IMR-90 (cell line): ENCODE data around the gene PC. TPM values are rescaled to one million over a fixed set of nuclear protein-coding genes. Genes with fewer than 3 reads are reported as not detected.

Experiments used
- ATAC-seq: fragments of 200-7000 bp; cut with Tn5 transposase; 2 replicates; pipeline ENCODE4 v1.9.1; 2020; ENCODE audit warnings: low read depth, mild to moderate bottlenecking, moderate library complexity
- BruUV-seq: library from RNA; stranded (reverse); fragments of 400-500 nt; replicated peaks from 2 replicates; lab custom pipeline; 2021; lab: Mats Ljungman, UMichigan
- CTCF ChIA-PET: fragments of 300-600 bp; formaldehyde crosslinking; extraction: SDS; loops from one replicate; lab custom pipeline; 2021; ENCODE audit warnings: antibody characterized with exemption; lab: Yijun Ruan, JAX
- POLR2A ChIA-PET: fragments of 300-600 bp; sonication (Branson Sonifier 250); formaldehyde crosslinking; loops from one replicate; lab custom pipeline; 2022; ENCODE audit warnings: antibody characterized with exemption; ENCODE audit not compliant: unreplicated experiment; lab: Charles Lee
- DNase-seq: peaks from one replicate; pipeline ENCODE4 v3.0.0; 2013
- H2AFZ ChIP-seq: replicated peaks from 2 replicates; pipeline ENCODE3; 2013; ENCODE audit warnings: low read length, mild to moderate bottlenecking; ENCODE audit not compliant: poor library complexity
- H2AK5ac ChIP-seq: 2 replicates; pipeline ENCODE4 v1.6.1; 2013; ENCODE audit warnings: low read depth, low read length, inconsistent platforms
- H2AK9ac ChIP-seq: replicated peaks from 2 replicates; pipeline ENCODE3; 2013; ENCODE audit warnings: mild to moderate bottlenecking, low read depth, low read length, moderate library complexity; ENCODE audit not compliant: poor library complexity
- H2BK120ac ChIP-seq: 2 replicates; pipeline ENCODE4 v1.6.1; 2013; ENCODE audit warnings: low read depth, low read length, inconsistent platforms
- H2BK15ac ChIP-seq: 3 replicates; pipeline ENCODE4 v1.6.1; 2013; ENCODE audit warnings: low read depth, low read length, inconsistent platforms
- H2BK20ac ChIP-seq: 2 replicates; pipeline ENCODE4 v1.6.1; 2013; ENCODE audit warnings: low read depth, mild to moderate bottlenecking, inconsistent platforms, low read length, moderate library complexity
- H2BK5ac ChIP-seq: 2 replicates; pipeline ENCODE4 v1.6.1; 2013; ENCODE audit warnings: mild to moderate bottlenecking, low read depth, low read length, inconsistent platforms; ENCODE audit not compliant: poor library complexity, severe bottlenecking
- H3K14ac ChIP-seq: replicated peaks from 2 replicates; pipeline ENCODE4 v1.6.1; 2013; ENCODE audit warnings: low read depth, low read length, inconsistent platforms
- H3K18ac ChIP-seq: 2 replicates; pipeline ENCODE4 v1.6.1; 2013; ENCODE audit warnings: low read depth, low read length, control low read depth
- H3K23ac ChIP-seq: 2 replicates; pipeline ENCODE4 v1.6.1; 2013; ENCODE audit warnings: low read depth, low read length, inconsistent platforms
- H3K27ac ChIP-seq: 2 replicates; pipeline ENCODE4 v1.5.1; 2013; ENCODE audit warnings: mild to moderate bottlenecking, control low read depth, low read length; ENCODE audit not compliant: insufficient read depth
- H3K27me3 ChIP-seq: 2 replicates; pipeline ENCODE4 v1.6.1; 2013; ENCODE audit warnings: low read length; ENCODE audit not compliant: control insufficient read depth, insufficient read depth
- H3K36me3 ChIP-seq: 2 replicates; pipeline ENCODE4 v1.6.1; 2013; ENCODE audit warnings: low read length, mixed read lengths; ENCODE audit not compliant: control insufficient read depth, insufficient read depth
- H3K4ac ChIP-seq: 2 replicates; pipeline ENCODE4 v1.6.1; 2013; ENCODE audit warnings: low read depth, low read length, inconsistent platforms
- H3K4me1 ChIP-seq: 2 replicates; pipeline ENCODE4 v1.6.1; 2013; ENCODE audit warnings: low read length, mixed read lengths; ENCODE audit not compliant: control insufficient read depth, insufficient read depth
- H3K4me2 ChIP-seq: 2 replicates; pipeline ENCODE4 v1.6.1; 2013; ENCODE audit warnings: low read depth, mild to moderate bottlenecking, control low read depth, low read length, moderate library complexity
- H3K4me3 ChIP-seq: 2 replicates; pipeline ENCODE4 v1.5.1; 2013; ENCODE audit warnings: low read depth, mild to moderate bottlenecking, control low read depth, low read length, moderate library complexity; ENCODE audit not compliant: insufficient read depth
- H3K56ac ChIP-seq: 2 replicates; pipeline ENCODE4 v1.6.1; 2013; ENCODE audit warnings: low read length, inconsistent platforms; ENCODE audit not compliant: insufficient read depth; ENCODE audit errors: extremely low read depth
- H3K79me1 ChIP-seq, 2 experiments: 2 replicates each; pipeline ENCODE4 v1.6.1; 2013; ENCODE audit warnings: low read length in 2 of 2, inconsistent platforms in 1 of 2, low read depth in 1 of 2
- H3K9ac ChIP-seq: 2 replicates; pipeline ENCODE4 v1.6.1; 2013; ENCODE audit warnings: low read depth, low read length, control low read depth
- H3K9me1 ChIP-seq: 2 replicates; pipeline ENCODE4 v1.6.1; 2013; ENCODE audit warnings: low read length, inconsistent platforms; ENCODE audit not compliant: insufficient read depth
- H3K9me3 ChIP-seq: 2 replicates; pipeline ENCODE4 v1.6.1; 2013; ENCODE audit warnings: low read length; ENCODE audit not compliant: control insufficient read depth, insufficient read depth
- H4K20me1 ChIP-seq: 2 replicates; pipeline ENCODE4 v1.6.1; 2013; ENCODE audit warnings: low read length, inconsistent platforms; ENCODE audit not compliant: insufficient read depth
- H4K5ac ChIP-seq: 2 replicates; pipeline ENCODE4 v1.6.1; 2013; ENCODE audit warnings: mild to moderate bottlenecking, low read depth, low read length, control low read depth
- H4K8ac ChIP-seq, 2 experiments: 2 replicates each; pipeline ENCODE4 v1.6.1; 2013; ENCODE audit warnings: low read depth in 2 of 2, low read length in 2 of 2, control low read depth in 1 of 2, inconsistent platforms in 1 of 2
- H4K91ac ChIP-seq: 2 replicates; pipeline ENCODE4 v1.6.1; 2013; ENCODE audit warnings: low read depth, low read length, inconsistent platforms; ENCODE audit not compliant: insufficient read depth
- CEBPB ChIP-seq: IDR thresholded peaks from 2 replicates; pipeline ENCODE4 v1.6.1; 2012; ENCODE audit warnings: low read depth, low read length, improper control_type of control experiment
- CHD1 ChIP-seq: IDR thresholded peaks from 2 replicates; pipeline ENCODE4 v1.6.1; 2012; ENCODE audit warnings: low read depth, low read length, improper control_type of control experiment
- MAZ ChIP-seq: IDR thresholded peaks from 2 replicates; pipeline ENCODE4 v1.6.1; 2012; ENCODE audit warnings: low read depth, mild to moderate bottlenecking, low read length, improper control_type of control experiment, moderate library complexity, borderline replicate concordance
- MXI1 ChIP-seq: IDR thresholded peaks from 2 replicates; pipeline ENCODE4 v1.6.1; 2012; ENCODE audit warnings: low read depth, mild to moderate bottlenecking, low read length, moderate library complexity, borderline replicate concordance
- RAD21 ChIP-seq: IDR thresholded peaks from 2 replicates; pipeline ENCODE4 v1.6.1; 2012; ENCODE audit warnings: low read length, improper control_type of control experiment
- RCOR1 ChIP-seq: IDR thresholded peaks from 2 replicates; pipeline ENCODE4 v1.6.1; 2012; ENCODE audit warnings: mild to moderate bottlenecking, low read length, improper control_type of control experiment; ENCODE audit not compliant: insufficient replicate concordance
- RFX5 ChIP-seq: IDR thresholded peaks from 2 replicates; pipeline ENCODE4 v1.8.0; 2012; ENCODE audit warnings: low read depth, mild to moderate bottlenecking, low read length, moderate library complexity
- SMC3 ChIP-seq: fragments of 150-350 bp; IDR thresholded peaks from 2 replicates; pipeline ENCODE4 v1.6.1; 2016; ENCODE audit warnings: low read depth, mild to moderate bottlenecking, antibody characterized with exemption, low read length, moderate library complexity
- WGBS, 2 experiments: methylation state at CpG; one replicate each; pipeline versions ENCODE4 v1.1.5 to v1.1.7; 2013; ENCODE audit warnings: missing lambda C conversion rate in 2 of 2; ENCODE audit not compliant: insufficient read length in 1 of 2; ENCODE audit errors: extremely low coverage in 2 of 2; 5-methylcytosine and 5-hydroxymethylcytosine counted together
- dilution Hi-C: fragments of 300-500 bp; cut with HindIII; formaldehyde crosslinking; loops from one replicate; pipeline ENCODE4 v1.14.3; 2018; ENCODE audit warnings: low sequenced_read_pairs; ENCODE audit not compliant: unreplicated experiment
- in situ Hi-C: fragments of 300-500 bp; cut with MboI; formaldehyde crosslinking; loops from 3 replicates; pipeline ENCODE4 v1.14.3; 2019; ENCODE audit warnings: low sequenced_read_pairs, inconsistent platforms, mixed read lengths
- intact Hi-C: fragments of 100-400 bp; cut with micrococcal nuclease; formaldehyde crosslinking; loops from 2 replicates; pipeline ENCODE4 v1.10.0; 2022
- polyA plus RNA-seq, 3 experiments: library from polyadenylated mRNA; depleted of rRNA; stranded (reverse); fragments of >200 nt; gene quantifications; 2 replicates each; pipeline ENCODE4 v1.2.3, GENCODE V29; 2012; ENCODE audit warnings: low replicate concordance in 1 of 3
- total RNA-seq: library from RNA; depleted of rRNA; stranded (reverse); fragments of >200 nt; gene quantifications from 2 replicates; pipeline ENCODE4 v1.2.3, GENCODE V29; 2012
- TF ChIP-seq, protein P1 (sequence below): fragments of 150-350 bp; IDR thresholded peaks from 2 replicates; pipeline ENCODE4 v1.6.1; 2016; ENCODE audit warnings: low read depth, mild to moderate bottlenecking, low read length, moderate library complexity, borderline replicate concordance
- TF ChIP-seq, protein P2 (sequence below): fragments of 150-350 bp; IDR thresholded peaks from 2 replicates; pipeline ENCODE4 v1.6.1; 2017; ENCODE audit warnings: mild to moderate bottlenecking, antibody characterized with exemption, low read length, low read depth
- TF ChIP-seq, protein P3 (sequence below): conservative IDR thresholded peaks from 2 replicates; pipeline ENCODE4 v1.5.1; 2012; ENCODE audit warnings: mild to moderate bottlenecking, low read depth, low read length, improper control_type of control experiment

Gene PC
- total and polyA plus RNA-seq, 2 of the 4 experiments (the other 2 are of a cell fraction) = 13.6 to 15.7 TPM

DNA sequence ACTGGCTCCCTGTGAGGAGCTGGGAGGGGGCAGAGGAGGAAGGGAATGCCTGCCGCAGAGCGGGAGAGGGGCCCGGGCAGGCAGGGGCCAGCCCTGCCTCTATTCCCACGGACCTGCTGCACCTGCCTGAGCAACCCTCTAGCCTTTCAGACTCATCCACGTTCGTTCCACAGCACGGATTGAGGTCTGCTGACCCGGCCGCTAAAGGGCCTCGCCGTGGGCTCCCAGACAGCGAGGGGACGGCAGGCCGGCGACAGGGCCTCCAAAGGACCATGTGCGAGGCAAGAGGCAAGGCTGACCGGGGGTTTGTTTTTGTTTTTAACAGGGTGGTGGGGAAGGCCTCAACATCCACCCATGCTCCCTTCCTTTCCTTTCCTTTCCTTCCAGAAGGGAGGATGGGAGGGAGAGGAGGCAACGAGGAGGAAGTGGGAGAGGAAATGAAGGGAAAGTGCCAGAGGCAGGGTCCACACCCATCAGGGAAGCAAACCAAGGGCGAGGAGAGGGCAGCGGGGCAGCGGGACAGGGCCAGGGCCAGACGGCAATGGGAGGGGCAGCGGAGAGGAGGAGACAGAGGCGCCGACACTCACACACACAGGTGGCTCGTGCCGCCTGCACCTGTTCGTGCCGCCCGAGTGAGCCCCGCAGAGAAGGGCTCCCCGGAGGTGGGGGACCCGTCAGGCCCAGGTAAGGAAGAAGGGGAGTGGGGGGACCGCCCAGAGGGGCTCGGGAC is 93.8 kb downstream of the PC start:
- ChIA-PET POLR2A (interaction anchor here (0.7 kb wide), 1 partner anchor 146 kb away, joined by 3 read pairs; no protein-coding TSS in a partner anchor), CTCF (no interaction called here)
- Histone ChIP-seq H2AK9ac (no peak overlapping the region), H3K9me1 (no peaks in the 10 kb centered on the region), H4K5ac (no peak overlapping the region), H3K36me3 (peaks cover 43% of the 10 kb centered on the region; the same call in 1 of the 2 replicates), H2AFZ (no peak overlapping the region), H3K14ac (no peak overlapping the region), H3K79me1 (peaks cover 0 to under 1% of the 10 kb centered on the region in 2 experiments; a peak in 1 of 4 replicates), H4K91ac (no peak overlapping the region), H3K27me3 (no peaks in the 10 kb centered on the region), H3K9ac (no peak overlapping the region), H3K23ac (no peak overlapping the region), H3K4ac (no peak overlapping the region), H3K56ac (no peak overlapping the region), H2BK120ac (no peak overlapping the region), H4K8ac (no peak overlapping the region), H2BK5ac (no peak overlapping the region), H4K20me1 (peaks cover 6% of the 10 kb centered on the region; the same call in 1 of the 2 replicates), H3K27ac (no peak overlapping the region), H2BK15ac (no peak overlapping the region), H3K4me2 (no peak overlapping the region), H2BK20ac (no peak overlapping the region), H3K4me1 (peaks cover 2% of the 10 kb centered on the region; the same call in 1 of the 2 replicates), H2AK5ac (no peak overlapping the region), H3K4me3 (no peak overlapping the region), H3K18ac (no peak overlapping the region), H3K9me3 (no peaks in the 10 kb centered on the region)
- BruUV-seq = no TSS peak
- ATAC-seq (no peak), DNase-seq (no peak)
- WGBS, 2 experiments = 76% methylated on average over 9 of the region's 35 CpGs; no CpG with 5 or more reads in 1 of the 2 experiments
- intact Hi-C loops = no loop called here
- TF ChIP-seq RCOR1 (no peak), CEBPB (no peak), RFX5 (no peak), RAD21 (no peak), MXI1 (no peak), MAZ (no peak), SMC3 (no peak), CHD1 (no peak)
- TF ChIP-seq, protein P1, sequence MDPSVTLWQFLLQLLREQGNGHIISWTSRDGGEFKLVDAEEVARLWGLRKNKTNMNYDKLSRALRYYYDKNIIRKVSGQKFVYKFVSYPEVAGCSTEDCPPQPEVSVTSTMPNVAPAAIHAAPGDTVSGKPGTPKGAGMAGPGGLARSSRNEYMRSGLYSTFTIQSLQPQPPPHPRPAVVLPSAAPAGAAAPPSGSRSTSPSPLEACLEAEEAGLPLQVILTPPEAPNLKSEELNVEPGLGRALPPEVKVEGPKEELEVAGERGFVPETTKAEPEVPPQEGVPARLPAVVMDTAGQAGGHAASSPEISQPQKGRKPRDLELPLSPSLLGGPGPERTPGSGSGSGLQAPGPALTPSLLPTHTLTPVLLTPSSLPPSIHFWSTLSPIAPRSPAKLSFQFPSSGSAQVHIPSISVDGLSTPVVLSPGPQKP = no peak
- TF ChIP-seq, protein P2, sequence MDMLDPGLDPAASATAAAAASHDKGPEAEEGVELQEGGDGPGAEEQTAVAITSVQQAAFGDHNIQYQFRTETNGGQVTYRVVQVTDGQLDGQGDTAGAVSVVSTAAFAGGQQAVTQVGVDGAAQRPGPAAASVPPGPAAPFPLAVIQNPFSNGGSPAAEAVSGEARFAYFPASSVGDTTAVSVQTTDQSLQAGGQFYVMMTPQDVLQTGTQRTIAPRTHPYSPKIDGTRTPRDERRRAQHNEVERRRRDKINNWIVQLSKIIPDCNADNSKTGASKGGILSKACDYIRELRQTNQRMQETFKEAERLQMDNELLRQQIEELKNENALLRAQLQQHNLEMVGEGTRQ = no peak
- TF ChIP-seq, protein P3, sequence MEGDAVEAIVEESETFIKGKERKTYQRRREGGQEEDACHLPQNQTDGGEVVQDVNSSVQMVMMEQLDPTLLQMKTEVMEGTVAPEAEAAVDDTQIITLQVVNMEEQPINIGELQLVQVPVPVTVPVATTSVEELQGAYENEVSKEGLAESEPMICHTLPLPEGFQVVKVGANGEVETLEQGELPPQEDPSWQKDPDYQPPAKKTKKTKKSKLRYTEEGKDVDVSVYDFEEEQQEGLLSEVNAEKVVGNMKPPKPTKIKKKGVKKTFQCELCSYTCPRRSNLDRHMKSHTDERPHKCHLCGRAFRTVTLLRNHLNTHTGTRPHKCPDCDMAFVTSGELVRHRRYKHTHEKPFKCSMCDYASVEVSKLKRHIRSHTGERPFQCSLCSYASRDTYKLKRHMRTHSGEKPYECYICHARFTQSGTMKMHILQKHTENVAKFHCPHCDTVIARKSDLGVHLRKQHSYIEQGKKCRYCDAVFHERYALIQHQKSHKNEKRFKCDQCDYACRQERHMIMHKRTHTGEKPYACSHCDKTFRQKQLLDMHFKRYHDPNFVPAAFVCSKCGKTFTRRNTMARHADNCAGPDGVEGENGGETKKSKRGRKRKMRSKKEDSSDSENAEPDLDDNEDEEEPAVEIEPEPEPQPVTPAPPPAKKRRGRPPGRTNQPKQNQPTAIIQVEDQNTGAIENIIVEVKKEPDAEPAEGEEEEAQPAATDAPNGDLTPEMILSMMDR = no peak
- in situ Hi-C loops = no loop called here
- dilution Hi-C loops = no loop called here
